ENCODE results near the gene ERICH2. TPM values are rescaled to one million over a fixed set of nuclear protein-coding genes. Genes with fewer than 3 reads are reported as not detected.
"Not testable (repeated sequence)": the region's sequence is repeated elsewhere in the genome, so short reads cannot be mapped to it uniquely, and the experiment has no call there.

The ERICH2 gene
- total RNA-seq (2014; rRNA removed; shearing (Covaris generic)): 0.37 and 2.1 TPM in 2 replicates

DNA sequence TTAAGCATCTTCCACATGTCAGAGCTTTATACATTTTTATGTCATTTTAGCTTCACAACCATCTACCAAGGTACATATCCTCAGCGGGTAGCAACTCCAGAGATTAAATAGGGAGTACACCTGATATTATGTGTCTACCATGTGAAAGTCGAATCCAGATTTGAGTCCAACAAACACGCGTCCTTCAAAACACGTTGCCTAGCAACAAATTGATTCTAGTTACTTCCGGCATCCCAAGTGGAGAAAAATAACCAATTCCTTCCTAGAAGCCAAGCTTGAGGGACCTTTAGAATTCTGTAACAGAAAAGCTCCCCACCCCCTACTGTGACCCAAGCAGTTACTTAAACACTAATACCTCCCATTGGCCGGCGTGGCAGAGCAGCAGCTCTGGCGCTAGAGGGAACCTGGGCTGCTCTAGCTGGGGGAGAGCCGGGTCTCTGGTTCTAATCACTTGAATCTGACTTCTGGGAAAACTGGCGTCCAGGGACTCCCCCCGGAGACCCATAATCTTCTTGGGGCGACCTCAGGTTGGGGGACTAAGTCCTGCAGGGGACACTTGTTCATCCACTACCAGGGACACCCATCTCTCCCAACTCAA is at the start of gene ERICH2:
Gene ERICH2 (plus strand): TSS at position 371 of the 598 bp plus-strand sequence. CDS start 304 bp downstream, outside the sequence.
- DNase-seq (ENCODE audit: low spot score): peak; percentile 33
- in situ Hi-C loops (cut with HindIII; ENCODE audit: low sequenced_read_pairs): no loop called here

- no peak for DNase-seq (ENCODE audit: low spot score)
- in situ Hi-C loops (cut with HindIII; ENCODE audit: low sequenced_read_pairs): no loop called here
Observed at GRCh38 chr2:170721678-170722077, 48.5 kb upstream of the ERICH2 start.

DNA sequence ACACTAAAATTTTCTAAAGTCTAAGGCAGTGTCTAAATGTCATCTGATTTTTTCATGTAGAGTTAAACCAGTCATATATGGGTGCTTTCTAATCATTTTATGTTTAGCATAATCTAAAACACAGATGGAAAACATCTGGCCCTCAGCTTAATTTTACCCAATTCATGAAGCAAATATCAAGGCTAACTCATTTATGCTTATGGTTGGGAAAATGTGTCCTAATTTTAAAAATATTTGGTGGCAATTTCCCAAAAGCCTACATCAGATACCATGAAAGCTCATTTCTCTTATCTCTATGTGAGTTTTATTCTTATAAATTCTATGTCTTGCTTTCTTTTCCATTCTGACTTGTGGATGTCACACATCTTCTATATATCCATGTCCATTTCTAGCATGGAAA is 47.9 kb upstream of the ERICH2 start:
- in situ Hi-C loops (cut with HindIII; ENCODE audit: low sequenced_read_pairs): no loop called here
- DNase-seq (ENCODE audit: low spot score): no peak

DNA sequence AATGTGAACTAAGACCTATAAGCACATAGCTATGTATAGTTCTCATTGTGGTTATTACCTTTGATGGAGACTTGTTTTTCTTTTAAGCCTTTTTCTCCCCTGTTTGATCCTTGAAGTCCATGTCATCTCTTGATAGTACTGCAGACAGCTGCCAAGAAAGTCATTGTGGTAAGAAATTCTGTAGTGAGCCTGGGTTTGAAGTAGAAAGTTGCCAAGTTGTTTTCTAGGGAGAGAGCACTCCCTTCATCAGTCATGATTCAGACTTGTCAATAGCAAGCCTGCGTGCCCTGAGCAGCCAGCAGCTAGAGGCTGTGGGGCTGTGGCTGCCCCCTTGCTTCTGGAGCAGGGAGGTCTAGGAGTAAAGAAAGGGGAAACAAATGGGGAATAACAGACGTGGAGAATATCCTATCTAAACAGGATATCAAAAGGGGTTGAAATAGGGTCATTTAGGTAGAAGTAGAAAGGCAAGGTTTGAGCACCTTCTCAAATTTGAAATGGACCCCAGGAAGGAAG is 46.7 kb upstream of the ERICH2 start:
- in situ Hi-C loops (cut with HindIII; ENCODE audit: low sequenced_read_pairs): no loop called here
- no peak for DNase-seq (ENCODE audit: low spot score)

- no peak for DNase-seq (ENCODE audit: low spot score)
- in situ Hi-C loops (cut with HindIII; ENCODE audit: low sequenced_read_pairs): no loop called here
Observed at GRCh38 chr2:170733798-170734600, 36.2 kb upstream of the ERICH2 start.

DNA sequence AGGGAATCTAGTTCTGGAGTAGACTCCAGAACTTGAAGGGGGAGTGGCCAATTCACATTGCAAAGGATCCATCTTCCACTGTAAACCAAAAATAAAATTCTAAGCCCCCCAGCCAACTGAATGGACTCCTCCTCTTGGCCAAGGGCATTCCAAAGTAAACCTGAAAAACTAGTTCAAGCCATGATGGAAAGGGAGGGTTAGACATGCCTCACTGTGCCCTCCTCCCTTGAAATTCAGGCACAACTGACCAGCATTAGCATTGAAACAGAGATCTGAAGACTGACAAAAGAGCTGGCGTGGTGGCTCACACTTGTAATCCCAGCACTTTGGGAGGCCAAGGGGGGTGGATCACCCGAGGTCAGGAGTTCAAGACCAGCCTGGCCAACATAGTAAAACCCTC is 35.6 kb upstream of the ERICH2 start:
- in situ Hi-C loops (cut with HindIII; ENCODE audit: low sequenced_read_pairs); DNase-seq (ENCODE audit: low spot score): not testable (repeated sequence)

DNA sequence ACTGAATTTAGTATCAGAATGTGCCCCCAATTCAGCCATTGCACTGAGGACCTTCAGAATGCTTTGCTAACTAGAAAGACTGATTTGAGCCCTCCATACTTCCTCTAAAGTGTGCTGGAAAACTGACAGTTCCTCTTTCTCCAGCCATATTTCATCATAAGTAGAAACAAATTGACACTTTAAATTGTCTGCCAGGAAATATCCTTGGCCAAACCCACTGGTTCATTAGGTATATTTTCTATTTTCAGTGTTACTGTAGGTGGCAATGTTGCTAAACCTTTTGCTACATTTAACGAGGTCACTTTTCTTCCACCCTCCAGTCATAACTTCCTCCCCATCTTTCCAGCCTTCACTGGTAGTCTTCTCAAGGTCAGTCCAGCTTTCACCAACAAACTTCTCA is 33.5 kb upstream of the ERICH2 start:
- in situ Hi-C loops (cut with HindIII; ENCODE audit: low sequenced_read_pairs): no loop called here

DNA sequence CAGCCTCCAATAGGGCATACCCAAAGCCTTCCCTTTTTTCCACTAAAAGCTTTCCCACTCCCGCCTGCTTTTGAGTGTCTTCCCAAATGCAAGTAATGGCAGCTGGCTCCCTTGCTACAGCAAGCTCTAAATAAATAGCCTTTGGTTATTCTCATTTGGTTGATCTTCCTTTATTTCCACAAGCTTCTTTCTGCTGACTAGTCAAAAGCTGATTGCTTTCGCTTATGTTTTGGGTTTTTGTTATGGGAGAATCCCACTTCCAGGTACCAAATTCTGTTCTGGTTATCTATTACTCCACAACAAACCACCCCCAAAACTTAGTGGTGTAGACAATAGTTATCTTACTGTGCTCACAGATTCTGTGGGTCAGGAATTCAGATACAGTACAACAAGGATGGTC is 32.8 kb upstream of the ERICH2 start:
- no peak for DNase-seq (ENCODE audit: low spot score)
- in situ Hi-C loops (cut with HindIII; ENCODE audit: low sequenced_read_pairs): no loop called here

More for the DNA sequence above, 33.5 kb upstream of the ERICH2 start:
- DNase-seq (ENCODE audit: low spot score): no peak

DNA sequence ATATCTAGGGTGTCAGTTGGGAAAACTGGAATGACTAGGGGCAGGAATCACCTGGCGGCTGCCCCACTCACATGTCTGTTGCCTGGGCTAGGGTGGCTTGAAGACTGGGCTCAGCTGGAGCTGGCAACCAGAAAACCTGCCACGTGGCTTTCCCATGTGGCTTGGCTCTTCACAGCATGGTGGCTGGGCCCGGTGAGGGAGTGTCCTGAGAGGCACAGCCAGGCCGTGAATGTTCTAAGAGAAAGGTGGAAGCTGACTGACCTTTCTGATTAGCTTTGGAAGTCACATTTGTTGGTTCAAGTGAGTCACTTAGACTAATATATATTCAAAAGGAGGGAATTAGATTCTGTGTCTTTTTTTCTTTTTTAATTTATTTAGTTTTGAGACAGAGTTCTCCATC is 32.4 kb upstream of the ERICH2 start:
- in situ Hi-C loops (cut with HindIII; ENCODE audit: low sequenced_read_pairs): no loop called here
- DNase-seq (ENCODE audit: low spot score): no peak

DNA sequence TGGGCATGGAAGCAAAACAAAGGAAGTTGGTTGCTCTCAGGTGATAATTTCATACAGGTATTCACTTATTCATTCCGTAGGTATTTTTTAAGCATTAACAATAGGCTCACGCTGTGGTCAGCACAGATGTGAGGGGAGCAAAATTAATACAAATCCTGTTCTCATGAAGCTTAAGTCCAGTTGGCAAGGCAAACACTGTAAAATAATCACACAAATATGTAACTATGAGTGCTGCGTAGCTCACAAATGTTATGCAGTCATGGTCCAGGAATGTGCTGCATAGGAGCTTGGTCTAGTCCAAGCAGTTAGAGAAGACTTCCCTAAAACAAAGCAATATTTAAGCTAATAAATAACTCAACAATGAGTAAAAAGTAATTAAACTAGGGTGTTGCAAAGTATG is 31.1 kb upstream of the ERICH2 start:
- in situ Hi-C loops (cut with HindIII; ENCODE audit: low sequenced_read_pairs): no loop called here
- DNase-seq (ENCODE audit: low spot score): no peak

GRCh38 chr2:170739507-170740046 is 30.6 kb upstream of the ERICH2 start:
- in situ Hi-C loops (cut with HindIII; ENCODE audit: low sequenced_read_pairs): no loop called here
- no peak for DNase-seq (ENCODE audit: low spot score)

- no peak for DNase-seq (ENCODE audit: low spot score)
- in situ Hi-C loops (cut with HindIII; ENCODE audit: low sequenced_read_pairs): no loop called here
Observed at GRCh38 chr2:170740660-170741059, 29.5 kb upstream of the ERICH2 start.

DNA sequence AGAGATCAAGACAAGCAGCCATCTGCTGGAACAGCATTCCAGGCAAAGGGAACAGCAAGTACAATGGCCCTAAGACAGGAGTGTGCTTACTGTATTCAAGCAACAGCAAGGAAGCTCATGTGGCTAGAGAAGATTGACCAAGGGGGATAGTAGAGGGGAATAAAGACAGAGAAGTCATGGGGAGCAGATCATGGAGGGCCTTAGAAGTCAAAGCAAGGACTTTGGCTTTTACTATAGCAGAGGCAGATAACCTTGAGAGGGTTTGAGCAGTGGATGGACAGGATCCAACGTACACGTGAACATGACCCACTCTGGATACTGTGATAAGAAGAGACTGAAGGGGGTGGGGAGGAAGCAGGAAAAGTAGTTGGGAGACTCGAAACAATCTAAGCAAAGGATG is 28.2 kb upstream of the ERICH2 start:
- in situ Hi-C loops (cut with HindIII; ENCODE audit: low sequenced_read_pairs): no loop called here
- no peak for DNase-seq (ENCODE audit: low spot score)

- in situ Hi-C loops (cut with HindIII; ENCODE audit: low sequenced_read_pairs): no loop called here
- no peak for DNase-seq (ENCODE audit: low spot score)
Observed at GRCh38 chr2:170742896-170743529, 27.2 kb upstream of the ERICH2 start.

DNA sequence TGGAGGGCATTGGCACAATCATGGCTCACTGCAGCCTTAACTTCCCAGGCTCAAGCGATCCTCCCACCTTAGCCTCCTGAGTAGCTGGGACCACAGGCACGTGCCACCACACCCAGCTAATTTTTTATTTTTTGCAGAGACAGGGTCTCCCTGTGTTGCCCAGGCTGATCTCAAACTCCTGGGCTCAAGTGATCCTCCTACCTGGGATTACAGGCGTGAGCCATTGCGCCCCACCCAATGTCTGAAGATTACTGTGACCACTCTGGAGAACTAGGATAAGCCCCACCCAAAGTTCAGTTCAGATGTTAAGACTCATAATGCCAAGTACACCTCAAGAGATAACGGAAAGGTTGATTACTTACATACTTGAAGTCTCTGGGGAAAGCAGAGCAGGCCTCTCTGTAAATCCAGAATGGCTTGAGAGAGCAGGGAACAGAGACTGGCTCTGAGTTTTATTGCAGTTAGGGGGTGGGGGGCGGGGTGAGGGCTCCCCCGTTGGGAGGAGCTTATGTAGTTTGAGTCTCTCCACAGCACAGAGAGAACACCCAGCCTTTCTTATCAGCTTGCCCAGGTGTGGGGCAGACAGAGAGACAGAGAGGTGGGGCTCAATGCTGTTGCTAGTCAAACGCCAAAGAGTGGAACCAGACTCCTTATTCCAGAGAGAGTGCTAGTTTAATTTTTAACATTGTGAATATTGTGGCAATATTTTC is 26.5 kb upstream of the ERICH2 start:
- in situ Hi-C loops (cut with HindIII; ENCODE audit: low sequenced_read_pairs): no loop called here
- DNase-seq (ENCODE audit: low spot score): no peak

DNA sequence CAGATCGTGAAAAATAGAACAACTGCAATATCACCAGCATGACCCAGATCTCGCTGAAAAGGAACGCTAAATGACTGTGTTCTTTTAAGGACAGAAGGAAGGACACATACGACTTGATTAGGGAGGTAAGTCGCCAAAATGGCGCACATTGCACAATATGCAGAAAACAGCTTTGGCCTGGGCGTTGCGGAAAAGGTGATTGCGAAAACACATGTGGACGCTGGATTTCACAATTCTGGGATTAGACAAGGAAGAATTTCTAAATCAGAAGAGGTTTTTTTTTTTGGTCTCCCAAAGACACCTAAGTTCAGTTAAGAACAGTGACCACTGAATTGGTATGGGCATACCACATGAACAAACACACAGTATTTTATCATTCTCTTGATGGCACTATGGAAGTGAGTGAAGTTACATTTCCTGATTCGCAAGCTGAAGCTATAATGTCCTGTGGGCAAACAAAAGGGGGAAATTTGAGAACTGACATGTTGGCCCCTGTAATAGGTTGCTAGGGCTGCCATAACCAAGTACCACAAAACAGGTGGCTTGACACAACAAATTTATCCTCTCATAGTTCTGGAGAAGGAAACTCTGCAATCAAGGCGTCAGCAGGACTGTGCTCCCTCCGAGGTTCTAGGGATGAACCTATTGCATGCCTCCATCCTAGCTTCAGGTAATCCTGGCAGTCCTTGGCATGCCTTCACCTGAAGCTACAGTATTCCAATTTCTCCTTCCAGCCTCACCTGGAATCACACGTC is 25.8 kb upstream of the ERICH2 start:
- no peak for DNase-seq (ENCODE audit: low spot score)
- in situ Hi-C loops (cut with HindIII; ENCODE audit: low sequenced_read_pairs): no loop called here

DNA sequence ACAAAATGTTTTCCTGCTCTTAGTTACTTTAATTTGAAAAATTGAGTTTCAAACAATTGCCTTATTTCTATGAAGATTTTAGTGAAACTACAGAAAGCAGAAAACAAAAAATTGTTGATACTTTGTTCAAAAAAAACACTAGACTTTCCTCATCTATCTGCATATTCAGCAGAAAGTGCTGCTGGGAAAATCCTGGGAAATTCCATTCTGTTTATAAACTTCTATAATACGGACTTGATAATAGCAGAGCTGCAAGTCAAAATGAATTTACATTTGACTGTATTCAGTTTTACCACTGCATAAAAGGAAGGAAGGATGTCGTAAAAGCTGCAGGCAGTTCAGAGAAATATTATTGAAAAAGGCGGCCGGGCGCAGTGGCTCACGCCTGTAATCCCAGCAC is 24.9 kb upstream of the ERICH2 start:
- in situ Hi-C loops (cut with HindIII; ENCODE audit: low sequenced_read_pairs): no loop called here
- DNase-seq (ENCODE audit: low spot score): no peak

DNA sequence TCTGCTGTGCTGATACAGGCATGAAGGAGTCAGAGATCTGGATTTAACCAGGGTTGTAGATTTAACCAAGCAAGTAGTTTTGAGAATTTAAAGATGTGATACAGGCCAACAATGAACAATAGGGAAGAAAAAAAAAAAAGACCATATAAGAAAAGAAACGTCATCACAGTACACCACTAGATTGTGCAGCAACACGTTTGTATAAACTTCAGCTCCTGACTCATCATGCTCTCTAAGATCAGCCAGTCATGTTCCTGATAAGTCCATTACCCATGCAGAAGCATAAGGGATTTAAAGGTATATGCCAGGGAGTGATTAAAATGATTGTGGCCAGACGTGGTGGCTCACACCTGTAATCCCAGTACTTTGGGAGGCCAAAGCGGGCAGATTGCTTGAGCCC is 22.3 kb upstream of the ERICH2 start:
- no peak for DNase-seq (ENCODE audit: low spot score)
- in situ Hi-C loops (cut with HindIII; ENCODE audit: low sequenced_read_pairs): no loop called here

DNA sequence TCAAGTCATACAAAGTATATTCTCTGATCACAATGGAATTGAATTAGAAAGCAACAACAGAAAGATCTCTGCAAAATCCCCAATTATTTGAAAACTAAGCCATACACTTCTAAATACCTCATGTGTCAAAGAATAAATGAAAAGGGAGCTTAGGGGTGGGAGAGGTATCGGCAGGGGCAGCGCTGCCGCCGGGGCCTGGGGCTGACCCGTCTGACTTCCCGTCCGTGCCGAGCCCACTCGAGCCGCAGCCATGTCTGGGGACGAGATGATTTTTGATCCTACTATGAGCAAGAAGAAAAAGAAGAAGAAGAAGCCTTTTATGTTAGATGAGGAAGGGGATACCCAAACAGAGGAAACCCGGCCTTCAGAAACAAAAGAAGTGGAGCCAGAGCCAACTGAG is 18.6 kb upstream of the ERICH2 start:
- in situ Hi-C loops (cut with HindIII; ENCODE audit: low sequenced_read_pairs); DNase-seq (ENCODE audit: low spot score): not testable (repeated sequence)
